Muscle layer of duodenum (tissue), 2 donors: ENCODE data around the gene ITGB6.
"Not testable (repeated sequence)": the region's sequence is repeated elsewhere in the genome, so short reads cannot be mapped to it uniquely, and the experiment has no call there.

Experiments used
- H3K27ac ChIP-seq: one replicate; pipeline ENCODE4 v1.7.0; 2013; ENCODE audit warnings: mild to moderate bottlenecking, low read length
- H3K27me3 ChIP-seq: one replicate; pipeline ENCODE4 v1.7.0; 2013; ENCODE audit warnings: low read depth, mild to moderate bottlenecking, control low read depth, low read length
- H3K36me3 ChIP-seq, 2 donors: one replicate each; pipeline ENCODE4 v1.7.0; 2013; ENCODE audit warnings: low read length in 2 of 2, control low read depth in 1 of 2, mild to moderate bottlenecking in 1 of 2; ENCODE audit not compliant: insufficient read depth in 2 of 2, control insufficient read depth in 1 of 2
- H3K4me1 ChIP-seq, 2 donors: one replicate each; pipeline ENCODE4 v1.7.0; 2013; ENCODE audit warnings: low read length in 2 of 2, mild to moderate bottlenecking in 2 of 2, control low read depth in 1 of 2, moderate library complexity in 1 of 2; ENCODE audit not compliant: insufficient read depth in 2 of 2, control insufficient read depth in 1 of 2
- H3K4me3 ChIP-seq, 2 donors: one replicate each; pipeline ENCODE4 v1.7.0; 2013; ENCODE audit warnings: low read length in 2 of 2, low read depth in 1 of 2, mild to moderate bottlenecking in 1 of 2
- H3K9me3 ChIP-seq, 2 donors: one replicate each; pipeline ENCODE4 v1.7.0; 2013; ENCODE audit warnings: low read length in 2 of 2, control low read depth in 1 of 2, mild to moderate bottlenecking in 1 of 2; ENCODE audit not compliant: control insufficient read depth in 1 of 2
- donor health status: healthy.

Gene ITGB6

GRCh38 chr2:160126756-160127155, 73.3 kb downstream of the ITGB6 start:
- H3K27me3 ChIP-seq = no peaks in the 10 kb centered on the region
- no peaks in the 10 kb centered on the region for H3K4me1 ChIP-seq
- no peaks in the 10 kb centered on the region for H3K9me3 ChIP-seq
- H3K4me3 ChIP-seq = no peak overlapping the region
- no peaks in the 10 kb centered on the region for H3K36me3 ChIP-seq
- H3K27ac ChIP-seq = no peak overlapping the region

- Histone ChIP-seq H3K36me3 (no peaks in the 10 kb centered on the region), H3K27me3 (no peaks in the 10 kb centered on the region), H3K4me1 (no peaks in the 10 kb centered on the region), H3K4me3 (no peak overlapping the region), H3K27ac (no peak overlapping the region), H3K9me3 (no peaks in the 10 kb centered on the region)
These were observed 73.8 kb downstream of the ITGB6 start for GRCh38 chr2:160126315-160126714.

DNA sequence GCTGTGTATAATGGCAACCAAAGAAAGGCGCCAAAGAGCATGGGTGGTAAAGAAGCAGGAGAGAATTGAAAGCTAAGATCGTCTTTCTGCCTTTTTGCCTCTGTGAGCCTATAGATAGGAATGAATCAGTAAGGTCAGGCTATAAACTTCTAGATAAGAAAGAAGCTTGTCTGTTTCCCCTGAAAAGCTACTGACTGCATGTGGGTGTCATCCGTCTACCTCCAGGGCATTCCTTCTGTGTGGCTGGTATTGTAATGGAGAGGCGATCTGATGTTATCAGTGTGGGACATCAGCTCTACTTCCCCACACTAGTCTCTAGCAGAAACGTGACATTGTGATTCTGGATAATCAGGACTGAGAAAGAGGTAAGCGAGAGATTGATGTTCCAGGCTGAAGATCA, 74.2 kb downstream of the ITGB6 start:
- H3K4me3 ChIP-seq = no peak overlapping the region
- no peaks in the 10 kb centered on the region for H3K4me1 ChIP-seq
- H3K27me3 ChIP-seq = no peaks in the 10 kb centered on the region
- H3K36me3 ChIP-seq = no peaks in the 10 kb centered on the region
- H3K9me3 ChIP-seq = no peaks in the 10 kb centered on the region
- H3K27ac ChIP-seq = no peak overlapping the region

DNA sequence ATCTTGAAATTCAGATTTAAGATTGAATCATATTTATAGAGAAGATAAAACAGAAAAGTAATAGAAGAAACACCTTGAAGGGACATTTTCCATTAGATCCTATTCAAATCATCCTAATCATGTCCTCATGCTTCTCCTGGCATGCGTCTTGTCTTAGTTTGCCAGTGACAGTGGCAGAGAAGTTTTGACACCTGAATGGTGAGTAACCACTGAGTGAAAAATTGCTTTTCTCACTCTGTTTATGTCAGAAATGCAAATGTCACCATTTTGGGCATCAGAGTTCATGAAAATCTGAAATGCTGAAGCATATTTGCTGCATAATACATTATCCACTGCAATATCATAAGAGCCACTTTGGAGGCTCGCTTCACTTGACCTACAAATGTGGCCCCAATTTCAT, 74.7 kb downstream of the ITGB6 start:
- Histone ChIP-seq H3K4me1 (no peaks in the 10 kb centered on the region), H3K27me3 (no peaks in the 10 kb centered on the region), H3K4me3 (no peak overlapping the region), H3K36me3 (no peaks in the 10 kb centered on the region), H3K27ac (no peak overlapping the region), H3K9me3 (no peaks in the 10 kb centered on the region)

GRCh38 chr2:160124571-160124970, 75.5 kb downstream of the ITGB6 start:
- Histone ChIP-seq H3K4me1 (no peaks in the 10 kb centered on the region), H3K27ac (no peak overlapping the region), H3K9me3 (no peaks in the 10 kb centered on the region), H3K36me3 (no peaks in the 10 kb centered on the region), H3K27me3 (no peaks in the 10 kb centered on the region), H3K4me3 (no peak overlapping the region)

- H3K36me3 ChIP-seq, H3K4me3 ChIP-seq, H3K9me3 ChIP-seq, H3K4me1 ChIP-seq, H3K27ac ChIP-seq, H3K27me3 ChIP-seq: not testable (repeated sequence)
These were observed 85.4 kb downstream of the ITGB6 start for GRCh38 chr2:160114721-160115120.

GRCh38 chr2:160114020-160114419, 86.1 kb downstream of the ITGB6 start:
- no peaks in the 10 kb centered on the region for H3K36me3 ChIP-seq
- H3K27ac ChIP-seq = no peak overlapping the region
- H3K27me3 ChIP-seq = no peaks in the 10 kb centered on the region
- no peaks in the 10 kb centered on the region for H3K9me3 ChIP-seq
- no peaks in the 10 kb centered on the region for H3K4me1 ChIP-seq
- no peak overlapping the region for H3K4me3 ChIP-seq

- Histone ChIP-seq H3K4me3 (no peak overlapping the region), H3K27ac (no peak overlapping the region), H3K36me3 (no peaks in the 10 kb centered on the region), H3K9me3 (no peaks in the 10 kb centered on the region), H3K27me3 (no peaks in the 10 kb centered on the region), H3K4me1 (no peaks in the 10 kb centered on the region)
These were observed 87.9 kb downstream of the ITGB6 start for GRCh38 chr2:160111951-160112798.

DNA sequence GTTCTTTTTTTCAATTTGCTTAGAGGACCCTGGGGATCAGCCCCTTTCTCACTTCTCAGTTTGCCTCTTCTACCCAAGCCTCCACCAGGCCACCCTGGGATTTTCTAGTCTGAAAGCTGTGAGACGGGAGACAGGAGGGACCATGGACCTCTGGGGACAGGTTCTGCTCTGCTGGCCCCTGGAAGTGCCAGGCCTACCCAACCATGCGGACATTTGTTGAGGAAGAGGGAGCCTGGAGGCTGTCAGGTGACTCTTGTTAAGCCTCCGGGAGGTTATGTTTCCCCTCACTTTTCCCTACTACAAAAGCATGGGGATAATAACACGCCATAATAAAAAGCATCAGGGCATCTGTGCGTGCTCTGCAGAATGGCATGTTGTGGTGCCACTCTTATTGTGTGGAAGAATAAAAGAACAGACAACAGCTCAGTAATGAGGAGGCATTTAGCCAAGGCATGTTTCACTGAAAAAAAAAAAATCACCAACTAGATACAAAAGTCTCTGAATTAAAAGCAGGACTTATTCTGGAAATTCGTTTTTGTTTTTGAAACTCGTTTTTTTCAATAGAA, 89.3 kb downstream of the ITGB6 start:
- Histone ChIP-seq H3K27ac (no peak overlapping the region), H3K36me3 (no peaks in the 10 kb centered on the region)

DNA sequence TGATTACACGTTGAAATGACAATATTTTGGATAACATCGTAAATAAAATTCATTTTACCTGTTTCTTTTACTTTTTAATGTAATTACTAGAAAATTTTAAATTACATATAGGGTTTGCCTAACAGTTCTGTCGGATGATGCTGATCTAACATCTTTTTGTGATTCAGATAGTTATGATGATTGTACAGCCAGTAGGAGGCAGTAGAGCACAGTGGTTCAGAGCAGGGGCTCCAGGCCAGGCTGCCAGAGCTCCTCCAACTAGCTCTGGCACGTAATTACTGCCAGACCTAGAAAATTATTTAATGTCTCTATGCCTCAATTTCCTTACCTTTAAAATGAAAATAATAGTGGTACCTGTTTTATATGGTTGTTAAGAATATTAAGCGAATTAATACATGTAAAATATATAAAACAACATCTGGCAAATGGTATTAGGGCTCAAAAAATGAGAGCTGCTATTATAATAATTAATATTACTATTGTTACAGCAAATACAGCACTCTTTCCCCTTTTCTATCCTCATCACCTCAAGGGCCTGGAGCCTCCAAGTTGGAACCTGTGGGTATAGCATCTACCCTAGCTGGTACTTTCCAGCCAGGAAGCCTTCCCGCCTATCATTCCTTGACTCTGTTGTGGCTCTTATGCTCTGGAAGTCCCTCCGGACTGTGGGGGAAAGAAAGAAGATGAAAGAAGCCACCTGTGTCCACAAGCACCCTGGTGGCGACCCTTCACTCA, 90.0 kb downstream of the ITGB6 start:
- H3K27me3 ChIP-seq = no peaks in the 10 kb centered on the region
- H3K27ac ChIP-seq = no peak overlapping the region
- no peak overlapping the region for H3K4me3 ChIP-seq
- no peaks in the 10 kb centered on the region for H3K4me1 ChIP-seq
- H3K36me3 ChIP-seq = no peaks in the 10 kb centered on the region
- no peaks in the 10 kb centered on the region for H3K9me3 ChIP-seq

More for the DNA sequence above, 89.3 kb downstream of the ITGB6 start:
- Histone ChIP-seq H3K4me3 (no peak overlapping the region), H3K27me3 (no peaks in the 10 kb centered on the region), H3K9me3 (no peaks in the 10 kb centered on the region), H3K4me1 (no peaks in the 10 kb centered on the region)

GRCh38 chr2:160109243-160109642, 90.8 kb downstream of the ITGB6 start:
- H3K27ac ChIP-seq = no peak overlapping the region
- H3K4me3 ChIP-seq = no peak overlapping the region
- H3K27me3 ChIP-seq = no peaks in the 10 kb centered on the region
- no peaks in the 10 kb centered on the region for H3K4me1 ChIP-seq
- no peaks in the 10 kb centered on the region for H3K36me3 ChIP-seq
- H3K9me3 ChIP-seq = no peaks in the 10 kb centered on the region
